ENCODE measurements around the gene PDZD2. TPM values are rescaled to one million over a fixed set of nuclear protein-coding genes. Genes with fewer than 3 reads are reported as not detected.

PDZD2 gene
- polyA plus RNA-seq, 1 donor from 2014 or later = 3.1 TPM

GRCh38 chr5:31648326-31648725 is 9.4 kb downstream of the PDZD2 start:
- no peaks in the 10 kb centered on the region for H4K20me1 ChIP-seq (ENCODE audit: insufficient read depth)
- H3K4me2 ChIP-seq (ENCODE audit: low read length) = no peak overlapping the region
- no peaks in the 10 kb centered on the region for H3K9me2 ChIP-seq (ENCODE audit: insufficient read depth, low read length)
- no peaks in the 10 kb centered on the region for H3K9me3 ChIP-seq (ENCODE audit: low read length)
- H3K79me2 ChIP-seq (replicated peaks; ENCODE audit: insufficient read depth, low read length) = no peaks in the 10 kb centered on the region
- no peaks in the 10 kb centered on the region for H3K27me3 ChIP-seq (ENCODE audit: insufficient read depth, low read depth, low read length)
- H3K9ac ChIP-seq (ENCODE audit: low read length) = no peak overlapping the region
- no peak for TF ChIP-seq TAF1 (IDR thresholded peaks at IDR 0.05; ENCODE audit: low read depth)
- TF ChIP-seq, protein P1, sequence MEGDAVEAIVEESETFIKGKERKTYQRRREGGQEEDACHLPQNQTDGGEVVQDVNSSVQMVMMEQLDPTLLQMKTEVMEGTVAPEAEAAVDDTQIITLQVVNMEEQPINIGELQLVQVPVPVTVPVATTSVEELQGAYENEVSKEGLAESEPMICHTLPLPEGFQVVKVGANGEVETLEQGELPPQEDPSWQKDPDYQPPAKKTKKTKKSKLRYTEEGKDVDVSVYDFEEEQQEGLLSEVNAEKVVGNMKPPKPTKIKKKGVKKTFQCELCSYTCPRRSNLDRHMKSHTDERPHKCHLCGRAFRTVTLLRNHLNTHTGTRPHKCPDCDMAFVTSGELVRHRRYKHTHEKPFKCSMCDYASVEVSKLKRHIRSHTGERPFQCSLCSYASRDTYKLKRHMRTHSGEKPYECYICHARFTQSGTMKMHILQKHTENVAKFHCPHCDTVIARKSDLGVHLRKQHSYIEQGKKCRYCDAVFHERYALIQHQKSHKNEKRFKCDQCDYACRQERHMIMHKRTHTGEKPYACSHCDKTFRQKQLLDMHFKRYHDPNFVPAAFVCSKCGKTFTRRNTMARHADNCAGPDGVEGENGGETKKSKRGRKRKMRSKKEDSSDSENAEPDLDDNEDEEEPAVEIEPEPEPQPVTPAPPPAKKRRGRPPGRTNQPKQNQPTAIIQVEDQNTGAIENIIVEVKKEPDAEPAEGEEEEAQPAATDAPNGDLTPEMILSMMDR (IDR thresholded peaks at IDR 0.05; ENCODE audit: poor library complexity, severe bottlenecking) = no peak
- no peak for TF ChIP-seq SMC3 (conservative IDR thresholded peaks at IDR 0.05; ENCODE audit: poor library complexity)
- TF ChIP-seq EZH2 (IDR thresholded peaks at IDR 0.05; ENCODE audit: borderline replicate concordance, insufficient read depth, low read length, poor library complexity, severe bottlenecking) = no peak
- no peak for TF ChIP-seq POLR2AphosphoS5 (IDR thresholded peaks at IDR 0.05)
- no peak for TF ChIP-seq REST (IDR thresholded peaks at IDR 0.05; ENCODE audit: borderline replicate concordance)
- no peak for TF ChIP-seq MXI1 (conservative IDR thresholded peaks at IDR 0.05; ENCODE audit: poor library complexity, severe bottlenecking)
- no peaks in the 10 kb centered on the region for H3K36me3 ChIP-seq (ENCODE audit: insufficient read depth, low read length)
- no peak overlapping the region for H2AFZ ChIP-seq (ENCODE audit: low read depth, low read length)
- H3F3A ChIP-seq (ENCODE audit: insufficient read depth, low read length, poor library complexity, severe bottlenecking) = no peaks in the 10 kb centered on the region
- no peak overlapping the region for H3K4me3 ChIP-seq (ENCODE audit: low read length)
- no peak overlapping the region for H3K27ac ChIP-seq (ENCODE audit: low read length)

GRCh38 chr5:31651241-31651640 is 12.3 kb downstream of the PDZD2 start:
- H3K9ac ChIP-seq (ENCODE audit: low read length) = no peak overlapping the region
- H3F3A ChIP-seq (ENCODE audit: insufficient read depth, low read length, poor library complexity, severe bottlenecking) = no peaks in the 10 kb centered on the region
- H3K4me2 ChIP-seq (ENCODE audit: low read length) = no peak overlapping the region
- H3K9me2 ChIP-seq (ENCODE audit: insufficient read depth, low read length) = no peaks in the 10 kb centered on the region
- TF ChIP-seq TAF1 (IDR thresholded peaks at IDR 0.05; ENCODE audit: low read depth) = no peak
- TF ChIP-seq REST (IDR thresholded peaks at IDR 0.05; ENCODE audit: borderline replicate concordance) = no peak
- TF ChIP-seq RAD21 (conservative IDR thresholded peaks at IDR 0.05) = no peak
- TF ChIP-seq EZH2 (IDR thresholded peaks at IDR 0.05; ENCODE audit: borderline replicate concordance, insufficient read depth, low read length, poor library complexity, severe bottlenecking) = no peak
- TF ChIP-seq, protein P1 (IDR thresholded peaks at IDR 0.05; ENCODE audit: poor library complexity, severe bottlenecking) = no peak
- H3K79me2 ChIP-seq (replicated peaks; ENCODE audit: insufficient read depth, low read length) = no peaks in the 10 kb centered on the region
- no peak overlapping the region for H3K27ac ChIP-seq (ENCODE audit: low read length)
- H4K20me1 ChIP-seq (ENCODE audit: insufficient read depth) = no peaks in the 10 kb centered on the region
- H3K9me3 ChIP-seq (ENCODE audit: low read length) = no peaks in the 10 kb centered on the region
- H3K4me3 ChIP-seq (ENCODE audit: low read length) = no peak overlapping the region
- H3K36me3 ChIP-seq (ENCODE audit: insufficient read depth, low read length) = no peaks in the 10 kb centered on the region
- H3K27me3 ChIP-seq (ENCODE audit: insufficient read depth, low read depth, low read length) = no peaks in the 10 kb centered on the region
- no peak overlapping the region for H2AFZ ChIP-seq (ENCODE audit: low read depth, low read length)
